ENCODE data around the gene SPINK7. TPM values are rescaled to one million over a fixed set of nuclear protein-coding genes. Genes with fewer than 3 reads are reported as not detected.

The SPINK7 gene
- total RNA-seq, 2 experiments from 2014 or later = not detected

- ChIA-PET CTCF (no interaction called here), POLR2A (no interaction called here)
- no peak for TF ChIP-seq CTCF (IDR thresholded peaks at IDR 0.05)
- no peak overlapping the region for H3K4me3 ChIP-seq (ENCODE audit: low read length)
- DNase-seq (no peak), ATAC-seq (ENCODE audit: poor library complexity) (no peak)
- no peak overlapping the region for H3K27ac ChIP-seq (ENCODE audit: low read depth in 1 of 2, low read length in 2 of 2)
- H3K4me1 ChIP-seq (ENCODE audit: insufficient read depth, low read length) = no peaks in the 10 kb centered on the region
- Mint-ChIP-seq H3K9me3 (peaks cover 9% of the 10 kb centered on the region), H3K4me1 (ENCODE audit: low read depth) (no peaks in the 10 kb centered on the region), H3K27ac (no peak overlapping the region), H3K27me3 (peaks cover 4% of the 10 kb centered on the region), H3K4me3 (no peak overlapping the region), H3K36me3 (ENCODE audit: low read depth) (no peaks in the 10 kb centered on the region)
- intact Hi-C loops (cut with DNase I, micrococcal nuclease) = no loop called here
- H3K27me3 ChIP-seq (ENCODE audit: control insufficient read depth in 1 of 2, insufficient read depth in 2 of 2, low read length in 2 of 2) = no peaks in the 10 kb centered on the region
- H3K9me3 ChIP-seq (ENCODE audit: control insufficient read depth in 1 of 2, insufficient read depth in 1 of 2, low read length in 2 of 2) = peaks cover 0 to 12% of the 10 kb centered on the region in 2 experiments
- no peaks in the 10 kb centered on the region for H3K36me3 ChIP-seq (ENCODE audit: insufficient read depth, low read length)
These were observed 52.1 kb downstream of the SPINK7 start for GRCh38 chr5:148364343-148364742.

Other genes starting within 250 kb of the SPINK7 start
- not detected for gene SPINK5, start 248.4 kb upstream of the SPINK7 start, total RNA-seq
- gene SPINK14, start 143.9 kb upstream of the SPINK7 start, total RNA-seq = not detected
- gene SPINK6, start 109.4 kb upstream of the SPINK7 start, total RNA-seq = not detected
- not detected for gene MARCOL, start 73.9 kb upstream of the SPINK7 start, total RNA-seq
- not detected for gene SPINK13, start 43.6 kb upstream of the SPINK7 start, total RNA-seq
- gene SPINK9, start 23.1 kb downstream of the SPINK7 start, total RNA-seq = not detected
- 10 to 100 TPM; 45.7 to 47.3 TPM for gene FBXO38, start 71.5 kb downstream of the SPINK7 start, total RNA-seq

Data from CD4-positive, alpha-beta T cell (primary cell).